Right lobe of liver (tissue), 4 donors: ENCODE results near the gene INVS.

Experiments
- POLR2A ChIP-seq: fragments of 450-650 bp; IDR thresholded peaks from one replicate; pipeline ENCODE4 v1.6.1; 2017; ENCODE audit warnings: antibody characterized with exemption, mild to moderate bottlenecking
- TF ChIP-seq, protein P1 (sequence below), 4 donors: fragments of 200-600 bp in 3 of 4; fragments of 450-650 bp in 1 of 4; IDR thresholded peaks; one replicate each; pipeline versions ENCODE4 v1.5.1 to v1.8.0; 2016 to 2022; ENCODE audit warnings: antibody characterized with exemption in 4 of 4, mild to moderate bottlenecking in 2 of 4
- donor health status: DM: no; HTN: no; CAD: no.
- donor health status: DM: no; HTN: no; CAD: no.
- donor health status: DM: no; HTN: yes; CAD: no.

DNA sequence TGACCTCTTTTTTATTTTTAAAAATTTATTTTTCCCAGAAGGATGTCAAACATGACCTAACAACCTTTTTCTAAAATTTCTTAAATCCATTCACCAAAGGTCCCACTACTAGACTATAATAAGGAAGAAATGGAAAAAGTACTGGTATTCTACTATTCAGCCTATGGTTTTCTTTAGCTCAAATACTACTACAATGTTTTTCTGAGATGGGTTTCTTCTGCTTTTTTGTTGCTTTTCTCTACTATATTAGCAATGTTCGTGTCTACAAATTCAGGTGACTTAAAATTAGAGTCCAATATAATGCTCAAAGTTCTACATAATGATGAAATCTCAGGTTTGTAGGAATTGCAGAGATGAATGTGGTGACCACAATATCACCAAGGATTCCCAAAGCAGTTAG is 8.2 kb upstream of the INVS start:
- TF ChIP-seq POLR2A: no peak
- TF ChIP-seq, protein P1, sequence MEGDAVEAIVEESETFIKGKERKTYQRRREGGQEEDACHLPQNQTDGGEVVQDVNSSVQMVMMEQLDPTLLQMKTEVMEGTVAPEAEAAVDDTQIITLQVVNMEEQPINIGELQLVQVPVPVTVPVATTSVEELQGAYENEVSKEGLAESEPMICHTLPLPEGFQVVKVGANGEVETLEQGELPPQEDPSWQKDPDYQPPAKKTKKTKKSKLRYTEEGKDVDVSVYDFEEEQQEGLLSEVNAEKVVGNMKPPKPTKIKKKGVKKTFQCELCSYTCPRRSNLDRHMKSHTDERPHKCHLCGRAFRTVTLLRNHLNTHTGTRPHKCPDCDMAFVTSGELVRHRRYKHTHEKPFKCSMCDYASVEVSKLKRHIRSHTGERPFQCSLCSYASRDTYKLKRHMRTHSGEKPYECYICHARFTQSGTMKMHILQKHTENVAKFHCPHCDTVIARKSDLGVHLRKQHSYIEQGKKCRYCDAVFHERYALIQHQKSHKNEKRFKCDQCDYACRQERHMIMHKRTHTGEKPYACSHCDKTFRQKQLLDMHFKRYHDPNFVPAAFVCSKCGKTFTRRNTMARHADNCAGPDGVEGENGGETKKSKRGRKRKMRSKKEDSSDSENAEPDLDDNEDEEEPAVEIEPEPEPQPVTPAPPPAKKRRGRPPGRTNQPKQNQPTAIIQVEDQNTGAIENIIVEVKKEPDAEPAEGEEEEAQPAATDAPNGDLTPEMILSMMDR (IDR thresholded peaks at IDR 0.05): no peak
